Keratinocyte (primary cell): ENCODE data around the gene EHHADH. TPM values are rescaled to one million over a fixed set of nuclear protein-coding genes. Genes with fewer than 3 reads are reported as not detected.

ENCODE experiments used
- DNase-seq: peaks from one replicate; pipeline ENCODE4 v3.0.0-alpha.2; 2011; ENCODE audit warnings: low read depth, missing footprints, low spot score
- FAIRE-seq: peaks from 2 replicates; lab custom pipeline; 2011; peaks lifted over from hg19 to GRCh38; lab: Jason Lieb, UNC
- H2AFZ ChIP-seq: 2 replicates; pipeline ENCODE4 v1.6.0; 2012; ENCODE audit warnings: low read length, control low read depth, inconsistent platforms; ENCODE audit not compliant: control insufficient read depth
- H3K27ac ChIP-seq: 2 replicates; pipeline ENCODE4 v1.5.1; 2011; ENCODE audit warnings: low read length; ENCODE audit not compliant: control insufficient read depth, insufficient read depth
- H3K27me3 ChIP-seq: 3 replicates; pipeline ENCODE4 v1.6.0; 2011; ENCODE audit warnings: low read length; ENCODE audit not compliant: control insufficient read depth, insufficient read depth; ENCODE audit errors: extremely low read depth
- H3K36me3 ChIP-seq, 2 experiments: 2 replicates in 1 of 2; 3 replicates in 1 of 2; pipeline ENCODE4 v1.5.1; 2011; ENCODE audit warnings: low read length in 2 of 2, mild to moderate bottlenecking in 1 of 2; ENCODE audit not compliant: control insufficient read depth in 2 of 2, insufficient read depth in 2 of 2; ENCODE audit errors: extremely low read depth in 1 of 2
- H3K4me1 ChIP-seq: 3 replicates; pipeline ENCODE4 v1.5.1; 2011; ENCODE audit warnings: low read length; ENCODE audit not compliant: control insufficient read depth, insufficient read depth; ENCODE audit errors: extremely low read depth
- H3K4me2 ChIP-seq: 3 replicates; pipeline ENCODE4 v1.6.0; 2011; ENCODE audit warnings: low read depth, low read length; ENCODE audit not compliant: control insufficient read depth, insufficient read depth; ENCODE audit errors: extremely low read depth
- H3K4me3 ChIP-seq, 3 experiments: fragments of 200-600 bp in 1 of 3; sonication (generic) in 1 of 3; 2 replicates in 2 of 3; 3 replicates in 1 of 3; pipeline ENCODE4 v1.5.1; 2011 to 2016; ENCODE audit warnings: low read length in 3 of 3, mild to moderate bottlenecking in 3 of 3, control low read depth in 2 of 3, inconsistent platforms in 1 of 3, low read depth in 1 of 3, mixed read lengths in 1 of 3, mixed run types in 1 of 3, moderate library complexity in 1 of 3; ENCODE audit not compliant: control insufficient read depth in 2 of 3, insufficient read depth in 2 of 3; ENCODE audit errors: extremely low read depth in 1 of 3
- H3K79me2 ChIP-seq: 2 replicates; pipeline ENCODE4 v1.6.0; 2012; ENCODE audit warnings: low read length; ENCODE audit not compliant: control insufficient read depth, insufficient read depth
- H3K9ac ChIP-seq: 3 replicates; pipeline ENCODE4 v1.6.0; 2011; ENCODE audit warnings: low read length; ENCODE audit not compliant: control insufficient read depth, insufficient read depth; ENCODE audit errors: extremely low read depth
- H3K9me1 ChIP-seq: 3 replicates; pipeline ENCODE4 v1.6.0; 2011; ENCODE audit warnings: low read length; ENCODE audit not compliant: control insufficient read depth, insufficient read depth; ENCODE audit errors: extremely low read depth
- H3K9me3 ChIP-seq: 2 replicates; pipeline ENCODE4 v1.5.1; 2012; ENCODE audit warnings: low read depth, low read length; ENCODE audit not compliant: control insufficient read depth
- H4K20me1 ChIP-seq: 3 replicates; pipeline ENCODE4 v1.6.0; 2011; ENCODE audit warnings: low read length; ENCODE audit not compliant: control insufficient read depth, insufficient read depth; ENCODE audit errors: extremely low read depth
- EZH2 ChIP-seq: IDR thresholded peaks from one replicate; pipeline ENCODE4 v1.6.1; 2012; ENCODE audit warnings: inconsistent platforms, mild to moderate bottlenecking, low read length, moderate library complexity
- dilution Hi-C: fragments of 300-500 bp; cut with MboI; formaldehyde crosslinking; loops from one replicate; pipeline ENCODE4 v1.7.0; 2020; ENCODE audit warnings: low sequenced_read_pairs; ENCODE audit not compliant: extremely low pct_ligation_motif_present
- polyA plus RNA-seq, 5 experiments: library from polyadenylated mRNA; depleted of rRNA in 3 of 5; stranded (reverse) in 3 of 5; stranded (forward) in 1 of 5; unstranded in 1 of 5; fragments of >200 nt; gene quantifications; 1 replicate in 1 of 5; 2 replicates in 3 of 5; 3 replicates in 1 of 5; pipeline versions ENCODE4 v1.2.1 to v1.2.3, GENCODE V29; 2011 to 2012; ENCODE audit warnings: missing spikeins in 2 of 5, low read depth in 1 of 5, low replicate concordance in 1 of 5
- TF ChIP-seq, protein P1 (sequence below), 3 experiments: IDR thresholded peaks in 1 of 3; conservative IDR thresholded peaks in 1 of 3; optimal IDR thresholded peaks in 1 of 3; 2 replicates in 2 of 3; 3 replicates in 1 of 3; pipeline versions ENCODE3 to v1.5.1; 2011; ENCODE audit warnings: low read length in 3 of 3, mild to moderate bottlenecking in 3 of 3, moderate library complexity in 2 of 3, control low read depth in 1 of 3, inconsistent platforms in 1 of 3; ENCODE audit not compliant: insufficient read depth in 2 of 3; ENCODE audit errors: extremely low read depth in 1 of 3

Gene EHHADH
- polyA plus RNA-seq, 1 donor (not counting 4 experiments of a cell fraction or from before 2014, with no cell fraction given), result 5.6 TPM

- no peak for DNase-seq
- no peak for FAIRE-seq
- no peaks in the 10 kb centered on the region for H3K4me1 ChIP-seq
- no peak overlapping the region for H3K9ac ChIP-seq
- peaks cover 3% of the 10 kb centered on the region for H3K27me3 ChIP-seq
- no peak overlapping the region for H3K4me2 ChIP-seq
- no peaks in the 10 kb centered on the region for H3K79me2 ChIP-seq
- H3K36me3 ChIP-seq, result no peaks in the 10 kb centered on the region
- H3K4me3 ChIP-seq, result no peak overlapping the region
- TF ChIP-seq, protein P1, sequence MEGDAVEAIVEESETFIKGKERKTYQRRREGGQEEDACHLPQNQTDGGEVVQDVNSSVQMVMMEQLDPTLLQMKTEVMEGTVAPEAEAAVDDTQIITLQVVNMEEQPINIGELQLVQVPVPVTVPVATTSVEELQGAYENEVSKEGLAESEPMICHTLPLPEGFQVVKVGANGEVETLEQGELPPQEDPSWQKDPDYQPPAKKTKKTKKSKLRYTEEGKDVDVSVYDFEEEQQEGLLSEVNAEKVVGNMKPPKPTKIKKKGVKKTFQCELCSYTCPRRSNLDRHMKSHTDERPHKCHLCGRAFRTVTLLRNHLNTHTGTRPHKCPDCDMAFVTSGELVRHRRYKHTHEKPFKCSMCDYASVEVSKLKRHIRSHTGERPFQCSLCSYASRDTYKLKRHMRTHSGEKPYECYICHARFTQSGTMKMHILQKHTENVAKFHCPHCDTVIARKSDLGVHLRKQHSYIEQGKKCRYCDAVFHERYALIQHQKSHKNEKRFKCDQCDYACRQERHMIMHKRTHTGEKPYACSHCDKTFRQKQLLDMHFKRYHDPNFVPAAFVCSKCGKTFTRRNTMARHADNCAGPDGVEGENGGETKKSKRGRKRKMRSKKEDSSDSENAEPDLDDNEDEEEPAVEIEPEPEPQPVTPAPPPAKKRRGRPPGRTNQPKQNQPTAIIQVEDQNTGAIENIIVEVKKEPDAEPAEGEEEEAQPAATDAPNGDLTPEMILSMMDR (optimal IDR thresholded peaks at IDR 0.05 in 1 of 3, IDR thresholded peaks at IDR 0.05 in 1 of 3, conservative IDR thresholded peaks at IDR 0.05 in 1 of 3; ENCODE audit: extremely low read depth in 1 of 3, insufficient read depth in 2 of 3, low read length in 3 of 3), result no peak
- no peak for TF ChIP-seq EZH2
- dilution Hi-C loops, result no loop called here
- H3K27ac ChIP-seq, result no peak overlapping the region
- no peak overlapping the region for H2AFZ ChIP-seq
- H3K9me3 ChIP-seq, result no peaks in the 10 kb centered on the region
- no peaks in the 10 kb centered on the region for H4K20me1 ChIP-seq
- no peaks in the 10 kb centered on the region for H3K9me1 ChIP-seq
Measured at GRCh38 chr3:185164428-185165217, 89.2 kb downstream of the EHHADH start.

- H3K27me3 ChIP-seq, result peaks cover 3% of the 10 kb centered on the region
- H3K79me2 ChIP-seq, result no peaks in the 10 kb centered on the region
- FAIRE-seq (no peak), DNase-seq (no peak)
- dilution Hi-C loops, result no loop called here
- no peaks in the 10 kb centered on the region for H3K36me3 ChIP-seq
- no peaks in the 10 kb centered on the region for H3K9me1 ChIP-seq
- no peak overlapping the region for H2AFZ ChIP-seq
- TF ChIP-seq, protein P1 (optimal IDR thresholded peaks at IDR 0.05 in 1 of 3, IDR thresholded peaks at IDR 0.05 in 1 of 3, conservative IDR thresholded peaks at IDR 0.05 in 1 of 3; ENCODE audit: extremely low read depth in 1 of 3, insufficient read depth in 2 of 3, low read length in 3 of 3), result no peak
- TF ChIP-seq EZH2, result no peak
- H3K4me3 ChIP-seq, result no peak overlapping the region
- H3K9ac ChIP-seq, result no peak overlapping the region
- no peak overlapping the region for H3K4me2 ChIP-seq
- no peaks in the 10 kb centered on the region for H4K20me1 ChIP-seq
- no peaks in the 10 kb centered on the region for H3K9me3 ChIP-seq
- H3K4me1 ChIP-seq, result no peaks in the 10 kb centered on the region
- H3K27ac ChIP-seq, result no peak overlapping the region
Measured at GRCh38 chr3:185162634-185163033, 91.2 kb downstream of the EHHADH start.
